Measurements from ENCODE around the gene SYT17.

SYT17 gene

GRCh38 chr16:19269098-19269497, 101.1 kb downstream of the SYT17 start:
- no peak for DNase-seq

GRCh38 chr16:19274165-19274797, 106.2 kb downstream of the SYT17 start:
- no peak for DNase-seq

GRCh38 chr16:19278403-19278802, 110.4 kb downstream of the SYT17 start:
- DNase-seq, result no peak

- DNase-seq, result no peak
Measured at GRCh38 chr16:19281246-19281645, 113.2 kb downstream of the SYT17 start.

- DNase-seq, result no peak
Measured at GRCh38 chr16:19282101-19282500, 114.1 kb downstream of the SYT17 start.

GRCh38 chr16:19283637-19284036, 115.6 kb downstream of the SYT17 start:
- DNase-seq, result no peak

GRCh38 chr16:19284207-19284606, 116.2 kb downstream of the SYT17 start:
- DNase-seq, result no peak

GRCh38 chr16:19285431-19285830, 117.4 kb downstream of the SYT17 start, which contains the start of gene CLEC19A:
Gene CLEC19A (plus strand): TSS chr16:19285731. CDS start chr16:19285852, 121 bp downstream.
- DNase-seq, result no peak

- DNase-seq, result no peak
Measured at GRCh38 chr16:19286827-19287226, 118.8 kb downstream of the SYT17 start.

GRCh38 chr16:19287241-19287640, 119.2 kb downstream of the SYT17 start:
- DNase-seq, result no peak

GRCh38 chr16:19288872-19289799, 121.1 kb downstream of the SYT17 start:
- no peak for DNase-seq

GRCh38 chr16:19289811-19290485, 121.9 kb downstream of the SYT17 start:
- DNase-seq, result no peak

- DNase-seq, result no peak
Measured at GRCh38 chr16:19290860-19291259, 122.8 kb downstream of the SYT17 start.

GRCh38 chr16:19291475-19291874, 123.4 kb downstream of the SYT17 start:
- no peak for DNase-seq

GRCh38 chr16:19292186-19292585, 124.1 kb downstream of the SYT17 start:
- no peak for DNase-seq

- peak; percentile 5 for DNase-seq
Measured at GRCh38 chr16:19294156-19294649, 126.2 kb downstream of the SYT17 start.

GRCh38 chr16:19295393-19295792, 127.4 kb downstream of the SYT17 start:
- no peak for DNase-seq

GRCh38 chr16:19297454-19297853, 129.4 kb downstream of the SYT17 start:
- no peak for DNase-seq

GRCh38 chr16:19299565-19299964, 131.5 kb downstream of the SYT17 start:
- DNase-seq, result no peak

- no peak for DNase-seq
Measured at GRCh38 chr16:19301931-19302330, 133.9 kb downstream of the SYT17 start.

GRCh38 chr16:19304750-19305149, 136.7 kb downstream of the SYT17 start:
- DNase-seq, result no peak

- DNase-seq, result no peak
Measured at GRCh38 chr16:19305443-19305842, 137.4 kb downstream of the SYT17 start.

- no peak for DNase-seq
Measured at GRCh38 chr16:19307587-19308241, 139.7 kb downstream of the SYT17 start.
